HEK293T (cell line): Measurements from ENCODE around the gene F11.
"Not testable (repeated sequence)": the region's sequence is repeated elsewhere in the genome, so short reads cannot be mapped to it uniquely, and the experiment has no call there.

ENCODE experiments used
- CTCF ChIA-PET: fragments of 350-600 bp; formaldehyde crosslinking; extraction: SDS; loops from one replicate; lab custom pipeline; 2021; ENCODE audit warnings: antibody characterized with exemption, inconsistent platforms; lab: Yijun Ruan, JAX
- POLR2A ChIA-PET: fragments of 350-600 bp; formaldehyde crosslinking; extraction: SDS; loops from one replicate; lab custom pipeline; 2020; ENCODE audit warnings: antibody characterized with exemption, inconsistent platforms; lab: Yijun Ruan, JAX
- DNase-seq: peaks from one replicate; pipeline ENCODE4 v3.0.0; 2012; ENCODE audit warnings: mixed read lengths; ENCODE audit errors: extremely low spot score
- ARNT ChIP-seq: fragments of 450-650 bp; IDR thresholded peaks from 2 replicates; pipeline ENCODE4 v1.6.1; 2017; ENCODE audit warnings: mild to moderate bottlenecking
- BHLHE40 ChIP-seq: fragments of 450-650 bp; IDR thresholded peaks from 2 replicates; pipeline ENCODE4 v1.6.1; 2016; ENCODE audit warnings: mild to moderate bottlenecking, moderate library complexity, borderline replicate concordance
- CTBP1 ChIP-seq: fragments of 450-650 bp; IDR thresholded peaks from 2 replicates; pipeline ENCODE4 v1.6.1; 2016; ENCODE audit warnings: borderline replicate concordance
- ELF4 ChIP-seq: fragments of 450-650 bp; IDR thresholded peaks from 2 replicates; pipeline ENCODE4 v1.6.1; 2017; ENCODE audit warnings: antibody characterized with exemption
- FOXA1 ChIP-seq: fragments of 450-650 bp; IDR thresholded peaks from 2 replicates; pipeline ENCODE4 v1.6.1; 2016; ENCODE audit warnings: mild to moderate bottlenecking
- FOXK2 ChIP-seq: fragments of 450-650 bp; IDR thresholded peaks from 2 replicates; pipeline ENCODE4 v1.6.1; 2016; ENCODE audit warnings: mild to moderate bottlenecking
- FOXM1 ChIP-seq: fragments of 450-650 bp; IDR thresholded peaks from 2 replicates; pipeline ENCODE4 v1.6.1; 2017; ENCODE audit warnings: mild to moderate bottlenecking, borderline replicate concordance
- HDGF ChIP-seq: fragments of 450-650 bp; IDR thresholded peaks from 2 replicates; pipeline ENCODE4 v1.6.1; 2017; ENCODE audit warnings: antibody characterized with exemption, borderline replicate concordance
- L3MBTL2 ChIP-seq: fragments of 450-650 bp; conservative IDR thresholded peaks from 2 replicates; pipeline ENCODE4 v1.6.1; 2016; ENCODE audit warnings: mild to moderate bottlenecking
- LEF1 ChIP-seq: fragments of 450-650 bp; IDR thresholded peaks from 2 replicates; pipeline ENCODE4 v1.6.1; 2017; ENCODE audit warnings: mild to moderate bottlenecking, borderline replicate concordance
- NFRKB ChIP-seq: fragments of 450-650 bp; IDR thresholded peaks from 2 replicates; pipeline ENCODE4 v1.6.1; 2016; ENCODE audit warnings: mild to moderate bottlenecking, moderate library complexity
- SP1 ChIP-seq: fragments of 450-650 bp; IDR thresholded peaks from 2 replicates; pipeline ENCODE4 v1.6.1; 2017
- SUZ12 ChIP-seq: fragments of 450-650 bp; IDR thresholded peaks from 2 replicates; pipeline ENCODE4 v1.6.1; 2016; ENCODE audit warnings: mild to moderate bottlenecking
- TARDBP ChIP-seq: fragments of 450-650 bp; IDR thresholded peaks from 2 replicates; pipeline ENCODE4 v1.6.1; 2016
- ZNF384 ChIP-seq: fragments of 450-650 bp; IDR thresholded peaks from 2 replicates; pipeline ENCODE4 v1.6.1; 2016
- TF ChIP-seq, protein P1 (sequence below): fragments of 450-650 bp; IDR thresholded peaks from 2 replicates; pipeline ENCODE4 v1.6.1; 2016

Gene F11

DNA sequence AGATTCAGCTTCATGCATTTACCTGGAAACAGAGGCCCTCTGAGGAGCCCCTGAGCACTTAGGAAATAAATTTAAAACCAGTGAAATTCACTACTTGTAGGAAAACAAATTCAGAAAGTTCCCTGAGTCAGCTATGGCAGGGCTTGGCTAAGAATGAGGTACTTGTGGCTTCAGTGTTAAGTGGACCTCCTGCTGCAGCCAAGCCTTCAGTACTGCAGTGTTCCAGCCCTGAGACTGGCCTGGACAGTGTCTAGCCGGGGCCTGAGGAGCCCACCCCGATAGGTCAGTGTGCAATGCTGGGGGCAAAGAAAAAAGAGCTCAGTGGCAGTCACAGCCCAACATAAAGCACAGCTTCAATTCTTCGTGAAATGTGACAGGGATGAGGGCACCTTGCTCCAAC lies 41.9 kb downstream of the F11 start:
- ChIA-PET POLR2A (no interaction called here), CTCF (no interaction called here)
- TF ChIP-seq TARDBP: no peak
- TF ChIP-seq CTBP1: no peak
- TF ChIP-seq, protein P1, sequence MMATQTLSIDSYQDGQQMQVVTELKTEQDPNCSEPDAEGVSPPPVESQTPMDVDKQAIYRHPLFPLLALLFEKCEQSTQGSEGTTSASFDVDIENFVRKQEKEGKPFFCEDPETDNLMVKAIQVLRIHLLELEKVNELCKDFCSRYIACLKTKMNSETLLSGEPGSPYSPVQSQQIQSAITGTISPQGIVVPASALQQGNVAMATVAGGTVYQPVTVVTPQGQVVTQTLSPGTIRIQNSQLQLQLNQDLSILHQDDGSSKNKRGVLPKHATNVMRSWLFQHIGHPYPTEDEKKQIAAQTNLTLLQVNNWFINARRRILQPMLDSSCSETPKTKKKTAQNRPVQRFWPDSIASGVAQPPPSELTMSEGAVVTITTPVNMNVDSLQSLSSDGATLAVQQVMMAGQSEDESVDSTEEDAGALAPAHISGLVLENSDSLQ: no peak
- no peak for TF ChIP-seq ZNF384
- TF ChIP-seq NFRKB: no peak
- DNase-seq: no peak

- no peak for DNase-seq
- ChIA-PET CTCF (no interaction called here), POLR2A (no interaction called here)
- no peak for TF ChIP-seq ELF4
- TF ChIP-seq HDGF: no peak
- TF ChIP-seq TARDBP: no peak
- no peak for TF ChIP-seq NFRKB
- no peak for TF ChIP-seq LEF1
- TF ChIP-seq, protein P1: no peak
- TF ChIP-seq FOXK2: no peak
- no peak for TF ChIP-seq FOXA1
- TF ChIP-seq SUZ12: no peak
These were observed 52.5 kb downstream of the F11 start for GRCh38 chr4:186318481-186318880.

DNA sequence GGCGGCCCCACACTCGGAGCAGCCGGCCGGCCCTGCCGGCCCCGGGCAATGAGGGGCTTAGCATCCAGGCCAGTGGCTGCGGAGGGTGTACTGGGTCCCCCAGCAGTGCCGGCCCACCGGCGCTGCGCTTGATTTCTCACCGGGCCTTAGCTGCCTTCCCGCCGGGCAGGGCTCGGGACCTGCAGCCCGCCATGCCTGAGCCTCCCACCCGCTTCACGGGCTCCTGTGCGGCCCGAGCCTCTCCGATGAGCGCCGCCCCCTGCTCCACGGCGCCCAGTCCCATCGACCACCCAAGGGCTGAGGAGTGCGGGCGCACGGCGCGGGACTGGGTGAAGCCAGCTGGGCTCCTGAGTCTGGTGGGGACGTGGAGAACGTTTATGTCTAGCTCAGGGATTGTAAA lies 58.7 kb downstream of the F11 start:
- CTCF ChIA-PET, POLR2A ChIA-PET, DNase-seq: not testable (repeated sequence)

DNA sequence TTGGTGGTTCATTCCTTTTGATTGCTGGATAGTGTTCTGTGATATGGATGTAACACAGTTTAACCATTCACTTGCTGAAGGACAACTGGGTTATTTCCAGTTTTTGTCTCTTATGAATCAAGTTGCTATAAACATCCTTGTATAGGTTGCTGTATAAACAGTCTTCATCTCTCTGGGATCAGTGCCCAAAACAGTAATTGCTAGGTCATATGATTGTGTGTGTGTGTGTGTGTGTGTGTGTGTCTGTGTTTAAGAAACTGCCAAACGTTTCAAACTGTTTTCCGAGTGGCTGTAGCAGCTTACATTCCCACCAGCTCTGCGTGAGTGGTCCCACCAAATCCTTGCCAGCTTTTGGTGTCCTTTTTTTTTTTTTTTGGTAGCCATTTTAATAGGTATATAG lies 60.4 kb downstream of the F11 start:
- no peak for TF ChIP-seq FOXA1
- no peak for TF ChIP-seq BHLHE40
- no peak for TF ChIP-seq TARDBP
- no peak for TF ChIP-seq CTBP1
- no peak for TF ChIP-seq FOXK2
- TF ChIP-seq, protein P1: no peak
- TF ChIP-seq ELF4: no peak
- no peak for TF ChIP-seq ZNF384
- TF ChIP-seq SP1: no peak
- no peak for TF ChIP-seq ARNT
- no peak for TF ChIP-seq LEF1
- no peak for TF ChIP-seq NFRKB
- no peak for TF ChIP-seq HDGF
- TF ChIP-seq L3MBTL2: no peak
- TF ChIP-seq SUZ12: no peak
- no peak for TF ChIP-seq FOXM1
- ChIA-PET POLR2A (no interaction called here), CTCF (no interaction called here)
- no peak for DNase-seq

GRCh38 chr4:186329372-186329771 lies 63.4 kb downstream of the F11 start:
- TF ChIP-seq L3MBTL2 (no peak), SP1 (no peak), FOXM1 (no peak), NFRKB (no peak), FOXK2 (no peak), TARDBP (no peak), HDGF (no peak), ZNF384 (no peak), SUZ12 (no peak), CTBP1 (no peak), BHLHE40 (no peak), ARNT (no peak), FOXA1 (no peak)
- TF ChIP-seq, protein P1: no peak
- no peak for DNase-seq
- CTCF ChIA-PET: no interaction called here
- POLR2A ChIA-PET: no interaction called here

DNA sequence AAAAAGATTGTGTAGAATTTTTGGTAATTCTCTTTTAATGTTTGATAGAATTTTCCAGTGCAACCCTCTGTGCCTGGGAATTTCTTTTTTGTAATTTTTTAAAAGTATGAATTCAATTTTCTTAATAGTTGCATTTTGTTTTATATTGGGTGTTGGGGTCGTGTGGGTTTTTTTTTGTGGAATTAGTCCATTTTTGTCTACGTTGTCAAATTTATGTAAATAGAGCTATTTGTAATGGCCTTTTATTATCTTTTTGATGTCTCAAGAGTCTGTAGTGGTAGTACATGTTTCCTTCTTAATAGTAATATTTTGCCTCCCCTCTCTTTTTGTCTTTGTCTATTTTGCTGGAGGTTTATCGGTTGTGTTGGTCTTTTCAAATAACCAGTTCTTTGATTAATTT lies 64.4 kb downstream of the F11 start:
- ChIA-PET POLR2A (no interaction called here), CTCF (no interaction called here)
- no peak for DNase-seq
- TF ChIP-seq FOXM1 (no peak), BHLHE40 (no peak), SP1 (no peak), LEF1 (no peak), ARNT (no peak), FOXA1 (no peak), NFRKB (no peak), ELF4 (no peak), HDGF (no peak), L3MBTL2 (no peak), SUZ12 (no peak), FOXK2 (no peak), ZNF384 (no peak)
- TF ChIP-seq, protein P1: no peak
